ENCODE results near the gene IPPK. TPM values are rescaled to one million over a fixed set of nuclear protein-coding genes. Genes with fewer than 3 reads are reported as not detected.
"Not testable (repeated sequence)": the region's sequence is repeated elsewhere in the genome, so short reads cannot be mapped to it uniquely, and the experiment has no call there.

Gene IPPK
- polyA plus RNA-seq, 3 donors = 10.3 to 15.5 (median 10.5) TPM

DNA sequence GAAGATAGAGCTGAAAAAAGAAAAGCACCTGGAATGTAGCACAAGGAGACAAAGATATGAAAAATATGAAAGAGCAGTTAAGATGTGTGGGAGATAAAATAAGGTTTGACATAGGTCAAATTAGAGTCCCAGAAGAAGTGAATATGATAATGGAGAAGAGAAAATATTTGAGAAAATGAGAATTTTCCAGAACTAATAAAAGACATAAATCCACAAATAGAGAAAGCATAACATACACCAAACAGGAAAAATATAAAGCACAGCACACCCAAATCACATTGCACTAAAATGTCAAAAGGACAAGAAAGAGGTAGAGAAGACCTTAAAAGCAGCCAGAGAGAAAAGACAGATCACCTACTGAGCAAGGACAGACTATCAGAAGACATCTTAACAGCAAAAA is 43.4 kb downstream of the IPPK start:
- DNase-seq (ENCODE audit: extremely low read depth in 1 of 11, low read depth in 9 of 11, low spot score in 4 of 11) = no peak

DNA sequence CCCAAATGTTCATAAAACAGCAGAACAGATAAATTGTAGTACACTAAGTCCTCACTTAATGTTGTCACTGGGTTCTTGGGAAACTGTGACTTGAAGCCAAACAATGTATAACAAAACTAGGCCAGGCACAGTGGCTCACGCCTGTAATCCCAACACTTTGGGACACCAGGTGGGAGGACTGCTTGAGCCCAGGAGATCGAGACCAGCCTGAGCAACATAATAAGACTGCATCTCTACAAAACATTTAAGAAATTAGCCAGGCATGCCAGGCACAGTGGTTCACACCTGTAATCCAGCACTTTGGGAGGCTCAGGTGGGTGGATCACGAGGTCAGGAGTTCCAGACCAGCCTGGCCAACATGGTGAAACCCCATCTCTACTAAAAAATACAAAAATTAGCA is 46.0 kb downstream of the IPPK start:
- DNase-seq (ENCODE audit: extremely low read depth in 1 of 11, low read depth in 9 of 11, low spot score in 4 of 11) = not testable (repeated sequence)

DNA sequence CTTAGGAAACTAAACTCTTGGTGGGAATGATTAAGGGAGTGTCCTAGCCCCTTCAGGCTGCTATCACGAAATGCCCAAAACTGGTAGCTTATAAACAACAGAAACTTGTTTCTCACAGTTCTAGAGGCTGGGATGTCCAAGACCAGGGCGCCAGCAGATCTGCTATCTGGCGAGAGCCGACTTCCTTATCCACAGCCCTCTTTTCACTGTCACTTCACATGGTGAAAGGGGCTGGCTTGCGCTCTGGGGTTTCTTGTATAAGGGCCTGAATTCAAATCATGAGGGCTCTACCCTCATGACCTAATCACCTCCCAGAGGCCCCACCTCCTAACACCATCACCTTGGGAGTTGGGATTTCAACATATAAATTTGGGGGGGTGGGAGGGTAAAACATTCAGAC is 49.1 kb downstream of the IPPK start:
- no peak for DNase-seq (ENCODE audit: extremely low read depth in 1 of 11, low read depth in 9 of 11, low spot score in 4 of 11)

DNA sequence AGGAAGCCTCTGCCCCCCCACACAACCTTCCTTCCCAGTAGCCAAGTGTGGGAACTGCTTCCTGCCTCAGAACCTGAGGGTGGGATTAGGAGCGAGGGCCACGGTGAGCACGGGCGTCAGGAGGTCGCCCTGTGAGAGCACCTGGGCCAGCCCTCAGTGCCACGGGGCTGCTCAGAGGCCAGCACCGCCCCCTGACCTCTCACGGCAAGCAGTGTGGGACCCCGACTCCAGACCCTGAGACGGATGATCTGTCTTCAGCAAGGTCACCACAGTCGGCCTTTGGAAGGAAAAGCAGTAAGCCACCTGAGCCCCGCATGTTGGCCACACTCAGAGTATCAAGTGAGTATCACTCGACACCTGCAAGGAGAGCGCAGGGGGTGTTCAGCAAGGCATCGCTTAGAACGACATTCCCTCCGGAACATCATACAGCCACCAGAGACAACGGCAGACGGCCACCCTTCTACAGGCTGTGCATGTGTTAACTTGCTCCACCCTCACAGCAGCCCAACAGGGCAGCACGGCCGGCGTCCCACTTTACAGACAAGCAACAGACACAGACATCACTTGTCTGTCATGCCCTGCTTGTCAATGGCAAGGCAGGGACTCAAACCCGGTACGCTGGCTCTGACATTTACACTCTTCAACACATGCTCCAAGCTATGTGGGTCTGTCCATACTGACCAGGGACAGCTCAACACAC is 50.2 kb downstream of the IPPK start:
- DNase-seq (ENCODE audit: extremely low read depth in 1 of 11, low read depth in 9 of 11, low spot score in 4 of 11) = no peak

DNA sequence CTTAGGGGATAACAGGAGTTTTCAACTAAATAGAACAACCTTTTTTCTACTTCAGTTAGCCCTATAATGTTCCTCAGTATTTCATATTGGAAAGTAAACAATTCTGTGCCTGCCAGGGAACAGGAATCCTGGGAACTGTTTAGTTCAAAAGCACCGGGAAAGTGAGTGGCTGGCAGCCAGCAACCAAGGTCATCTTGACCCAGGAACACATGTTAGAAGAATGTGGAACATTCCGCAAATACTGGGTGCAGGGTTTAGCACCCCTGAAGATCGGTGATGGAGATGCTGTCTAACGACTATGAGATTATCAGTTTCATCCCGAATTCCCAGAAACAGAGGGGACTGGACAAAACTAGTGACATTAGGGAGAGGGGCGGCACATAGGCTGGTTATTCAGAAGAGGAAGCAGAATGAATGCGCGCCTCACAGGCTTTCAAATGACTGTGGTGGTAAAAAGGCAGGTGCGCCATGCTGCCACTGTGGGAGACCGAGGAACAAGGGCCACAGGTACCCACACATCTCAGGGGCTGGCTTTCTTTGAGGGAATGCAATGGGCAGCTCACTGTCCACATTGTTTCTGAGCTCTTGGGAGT is 51.2 kb downstream of the IPPK start:
- no peak for DNase-seq (ENCODE audit: extremely low read depth in 1 of 11, low read depth in 9 of 11, low spot score in 4 of 11)

DNA sequence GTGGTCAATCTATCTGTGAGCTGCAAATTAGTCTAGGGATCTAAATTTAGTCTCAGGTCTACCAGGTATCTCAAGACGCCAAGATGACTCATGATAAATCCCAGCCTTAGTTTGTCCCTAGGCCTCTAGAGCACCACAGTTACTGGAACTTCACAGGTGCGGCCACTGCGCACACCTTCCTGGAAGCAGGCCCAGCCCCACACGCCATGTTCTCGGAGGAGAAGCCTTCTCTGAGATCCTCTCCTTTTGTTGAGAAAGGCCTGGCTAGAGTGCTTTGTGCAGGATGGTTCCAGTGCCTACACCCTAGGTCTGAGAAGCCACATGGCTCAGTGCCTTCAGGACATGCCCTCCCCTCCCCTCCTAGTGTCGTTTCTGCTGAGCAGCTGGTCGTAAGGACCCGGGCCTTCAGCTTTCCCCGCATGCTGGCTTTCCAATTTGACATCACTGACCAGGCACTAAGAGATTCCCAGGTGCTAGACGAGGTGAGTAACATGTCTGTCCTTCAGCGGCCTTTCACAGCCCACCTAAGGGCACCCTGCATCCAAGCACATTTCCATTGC is 51.9 kb downstream of the IPPK start:
- DNase-seq (ENCODE audit: extremely low read depth in 1 of 11, low read depth in 9 of 11, low spot score in 4 of 11) = no peak

DNA sequence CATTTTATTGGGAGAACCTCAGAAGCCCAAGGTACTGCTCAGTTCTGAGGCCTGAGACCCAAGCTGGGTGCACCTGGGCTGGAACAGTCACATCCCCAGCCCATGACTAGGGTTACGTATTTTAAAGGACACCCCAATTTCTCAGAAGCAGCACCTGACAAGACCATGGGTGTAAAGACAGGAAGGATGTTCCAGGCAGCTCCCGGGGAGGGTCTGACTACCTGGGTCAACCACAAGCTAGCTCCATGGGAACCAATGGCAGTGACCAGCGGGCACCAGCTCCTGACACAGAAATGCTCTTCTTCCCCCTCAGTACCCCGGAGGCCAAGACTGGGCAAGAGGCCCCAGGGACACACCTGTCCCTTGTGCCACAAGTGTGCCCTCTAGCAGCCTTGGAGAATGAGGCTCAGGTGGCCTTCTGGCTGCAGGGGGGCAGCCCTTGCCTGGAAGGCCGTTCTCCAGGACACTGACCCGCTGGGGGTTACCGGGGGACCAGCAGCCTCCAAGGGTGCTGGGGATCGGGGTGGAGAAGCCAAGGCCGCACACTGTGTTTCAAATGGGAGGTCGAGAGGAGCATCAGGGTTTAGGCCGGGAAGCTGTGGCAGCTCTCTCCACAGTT is 52.6 kb downstream of the IPPK start:
- DNase-seq (ENCODE audit: extremely low read depth in 1 of 11, low read depth in 9 of 11, low spot score in 4 of 11) = no peak

DNA sequence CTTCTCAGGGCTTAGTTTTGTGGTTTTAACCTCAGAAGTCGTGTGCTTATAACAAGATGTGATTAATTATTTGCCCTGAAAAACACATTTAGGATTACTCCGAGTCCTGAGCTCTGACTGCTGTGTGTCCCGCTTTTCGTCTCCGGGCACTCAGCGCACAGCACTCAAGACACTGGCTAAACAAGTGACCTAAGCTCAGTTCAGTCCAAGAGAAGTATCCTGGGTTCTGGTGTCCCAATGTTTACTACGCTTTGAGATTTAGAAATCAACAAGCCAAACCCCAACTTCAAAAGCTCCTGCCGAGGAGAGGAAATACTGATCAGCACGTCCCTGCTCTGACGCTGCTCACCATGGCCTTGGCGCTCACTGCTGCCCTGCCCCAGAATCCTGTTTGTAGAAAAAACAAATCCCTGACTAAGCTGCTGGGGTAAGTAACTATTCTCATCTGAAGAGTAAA is 53.2 kb downstream of the IPPK start:
- DNase-seq (ENCODE audit: extremely low read depth in 1 of 11, low read depth in 9 of 11, low spot score in 4 of 11) = no peak

DNA sequence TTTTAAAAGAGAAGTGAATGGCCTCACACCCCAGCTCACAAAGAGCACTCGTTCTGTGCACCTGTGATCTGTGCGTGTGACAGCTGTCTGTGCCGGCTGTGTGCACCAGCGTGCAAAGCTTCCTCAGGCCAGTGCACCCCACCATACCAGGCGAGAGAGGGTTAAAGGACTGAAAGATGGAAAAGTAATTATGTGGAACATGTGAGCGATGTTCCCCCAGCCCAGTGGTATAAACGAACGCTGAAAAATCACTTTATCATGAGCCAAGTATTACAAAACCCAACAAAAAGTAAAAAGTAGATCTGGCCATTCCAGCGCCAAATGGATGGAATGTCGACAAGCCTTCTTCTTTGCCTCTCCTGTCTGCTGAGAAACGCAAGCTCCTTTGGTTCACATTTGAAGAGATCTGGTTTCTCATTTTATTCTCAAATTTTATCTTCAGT is 53.7 kb downstream of the IPPK start:
- DNase-seq (ENCODE audit: extremely low read depth in 1 of 11, low read depth in 9 of 11, low spot score in 4 of 11) = no peak

DNA sequence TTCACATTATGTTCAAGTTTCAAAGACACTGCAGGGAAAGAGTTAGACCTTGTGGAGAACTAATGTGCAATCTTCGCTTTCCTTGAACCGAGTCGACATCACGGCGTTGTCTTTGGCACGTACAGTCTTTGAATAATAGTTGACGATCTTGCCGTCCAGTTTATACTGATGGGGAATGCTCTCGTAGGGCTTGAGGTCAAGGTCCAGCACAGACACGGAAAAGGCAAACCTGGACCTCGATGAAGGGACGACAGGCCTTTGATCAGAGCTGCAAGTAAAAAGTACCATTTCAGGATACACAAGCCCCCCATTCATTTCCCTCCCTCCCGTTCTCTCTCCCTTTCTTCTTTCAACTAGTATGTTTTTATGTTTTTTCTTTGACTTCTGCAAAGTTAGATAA is 54.1 kb downstream of the IPPK start:
- DNase-seq (ENCODE audit: extremely low read depth in 1 of 11, low read depth in 9 of 11, low spot score in 4 of 11) = no peak

DNA sequence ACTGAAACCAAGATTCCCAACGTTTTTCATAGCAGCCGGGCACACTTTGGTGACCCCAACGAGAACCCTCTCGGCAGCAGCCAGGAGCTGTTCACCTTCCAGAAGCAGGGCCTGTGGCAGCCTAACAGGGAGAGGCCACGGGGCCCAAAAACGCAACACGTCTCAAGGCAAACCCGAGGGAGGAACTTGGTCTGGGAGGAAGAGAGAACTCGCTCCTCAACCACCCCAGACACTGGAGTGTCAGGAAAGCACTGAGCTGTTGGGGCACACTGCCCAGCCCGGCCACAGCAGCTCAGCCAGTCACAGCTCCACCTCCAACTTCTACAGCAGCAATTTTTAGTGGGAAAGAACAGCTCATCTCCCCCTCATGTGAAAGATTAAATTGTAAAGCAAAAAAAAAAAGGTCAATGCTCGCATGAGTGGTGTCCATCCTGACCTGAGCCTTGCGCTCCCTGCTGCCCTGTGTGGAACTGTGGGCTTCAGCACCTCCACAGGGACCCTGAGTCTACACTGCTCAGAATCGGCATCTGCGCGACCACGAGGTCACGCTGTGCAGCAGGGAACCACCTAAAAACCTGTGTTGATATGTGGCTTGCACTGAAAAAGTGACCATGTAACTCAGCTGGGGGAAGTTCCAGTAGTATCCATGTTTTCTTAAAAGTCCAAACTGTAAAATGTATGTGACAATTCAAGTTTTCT is 55.0 kb downstream of the IPPK start:
- no peak for DNase-seq (ENCODE audit: extremely low read depth in 1 of 11, low read depth in 9 of 11, low spot score in 4 of 11)

DNA sequence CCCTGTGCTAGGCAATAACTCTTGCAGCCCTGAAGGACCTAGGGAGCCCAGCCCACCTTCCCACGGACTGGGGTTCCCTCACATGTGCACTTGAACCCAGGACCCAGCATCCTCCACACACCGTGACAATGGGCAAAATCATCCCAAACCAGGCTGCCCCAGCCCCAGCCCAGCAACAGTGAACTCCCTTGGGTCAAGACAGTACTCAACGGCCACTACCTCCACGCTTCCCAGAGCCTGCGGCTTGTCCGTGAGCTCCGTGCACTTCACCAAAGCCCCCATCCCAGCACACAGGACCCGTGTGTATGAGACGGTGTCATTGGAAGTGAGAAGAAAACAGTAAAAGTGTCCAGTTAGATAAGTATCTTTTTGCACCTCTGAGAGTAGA is 55.8 kb downstream of the IPPK start:
- DNase-seq (ENCODE audit: extremely low read depth in 1 of 11, low read depth in 9 of 11, low spot score in 4 of 11) = no peak

DNA sequence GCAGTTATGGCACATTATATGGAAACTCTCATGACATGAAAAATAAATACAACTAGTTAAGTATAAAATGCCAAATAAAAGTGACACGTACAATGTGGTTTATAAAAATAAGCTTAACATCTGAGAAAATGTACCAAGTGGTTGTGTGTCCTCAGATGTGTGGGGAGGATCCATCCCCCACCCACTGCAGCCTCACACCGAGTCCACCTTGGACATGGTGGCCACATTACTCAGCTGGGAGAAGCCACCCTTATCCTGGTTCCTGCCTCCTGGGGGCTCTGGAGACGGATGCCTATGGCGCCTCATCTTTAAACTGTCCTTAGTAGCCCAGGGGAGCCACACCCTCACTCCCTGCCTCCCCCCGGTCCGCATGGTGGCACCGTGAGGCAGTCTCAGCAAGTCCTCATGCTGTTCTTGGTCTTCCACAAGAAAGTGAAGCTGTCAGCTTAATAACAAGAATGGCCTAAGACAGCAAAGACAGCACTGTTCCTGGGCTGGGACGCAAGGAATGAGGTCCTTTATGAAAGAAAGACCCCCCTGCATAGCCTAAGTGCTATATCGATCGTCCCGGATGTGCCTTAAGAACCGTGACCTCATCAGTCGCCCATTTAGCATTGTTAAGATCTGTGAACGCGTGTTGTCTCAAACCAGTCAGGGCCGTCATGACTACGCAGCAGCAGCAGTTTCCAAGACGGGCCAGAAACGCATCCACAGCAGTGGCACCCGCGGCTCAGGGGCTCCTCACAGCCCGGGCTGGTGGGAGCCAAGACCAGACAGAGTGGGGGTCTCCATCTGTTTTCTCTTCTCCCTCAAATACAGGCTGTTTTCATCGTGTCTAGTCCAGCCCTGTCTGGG is 56.4 kb downstream of the IPPK start:
- DNase-seq (ENCODE audit: extremely low read depth in 1 of 11, low read depth in 9 of 11, low spot score in 4 of 11) = no peak

DNA sequence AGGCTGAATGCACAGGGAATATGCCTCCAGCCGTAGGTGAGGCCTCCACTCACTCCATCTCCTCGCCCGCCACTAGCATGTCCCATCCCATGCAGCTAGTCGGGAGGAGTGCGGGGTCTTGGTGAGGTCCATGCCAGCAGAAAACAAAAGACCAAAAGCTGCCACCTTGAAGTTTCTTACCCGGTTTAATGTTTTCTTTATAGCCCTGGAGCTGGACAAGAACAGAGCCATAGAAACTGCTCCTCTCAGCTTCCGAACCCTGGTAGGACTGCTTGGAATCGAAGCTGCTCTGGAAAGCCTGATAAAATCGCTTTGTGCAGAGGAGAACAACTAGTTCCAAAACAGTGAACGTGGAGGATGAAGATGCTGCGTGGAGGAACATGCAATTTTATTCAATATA is 57.1 kb downstream of the IPPK start:
- DNase-seq (ENCODE audit: extremely low read depth in 1 of 11, low read depth in 9 of 11, low spot score in 4 of 11) = no peak

DNA sequence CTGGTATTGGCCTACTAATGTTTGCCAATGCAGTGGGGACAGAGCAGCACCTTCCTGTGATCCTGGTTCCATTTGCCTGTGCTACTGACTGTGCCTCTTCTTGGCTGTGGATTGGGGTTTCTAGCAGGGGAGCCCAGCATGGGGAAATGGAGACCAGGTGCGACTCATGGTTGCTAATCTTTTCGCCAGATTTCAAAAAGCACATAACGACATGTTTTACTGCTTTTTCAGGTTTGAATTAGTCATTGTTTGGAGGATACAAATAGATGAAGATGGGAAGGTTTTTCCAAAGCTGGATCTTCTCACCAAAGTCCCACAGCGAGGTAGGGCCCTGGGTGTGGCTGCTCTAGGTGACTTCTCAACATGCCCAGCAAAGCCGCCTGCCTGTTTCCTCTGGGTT is 57.6 kb downstream of the IPPK start:
- DNase-seq (ENCODE audit: extremely low read depth in 1 of 11, low read depth in 9 of 11, low spot score in 4 of 11) = no peak

DNA sequence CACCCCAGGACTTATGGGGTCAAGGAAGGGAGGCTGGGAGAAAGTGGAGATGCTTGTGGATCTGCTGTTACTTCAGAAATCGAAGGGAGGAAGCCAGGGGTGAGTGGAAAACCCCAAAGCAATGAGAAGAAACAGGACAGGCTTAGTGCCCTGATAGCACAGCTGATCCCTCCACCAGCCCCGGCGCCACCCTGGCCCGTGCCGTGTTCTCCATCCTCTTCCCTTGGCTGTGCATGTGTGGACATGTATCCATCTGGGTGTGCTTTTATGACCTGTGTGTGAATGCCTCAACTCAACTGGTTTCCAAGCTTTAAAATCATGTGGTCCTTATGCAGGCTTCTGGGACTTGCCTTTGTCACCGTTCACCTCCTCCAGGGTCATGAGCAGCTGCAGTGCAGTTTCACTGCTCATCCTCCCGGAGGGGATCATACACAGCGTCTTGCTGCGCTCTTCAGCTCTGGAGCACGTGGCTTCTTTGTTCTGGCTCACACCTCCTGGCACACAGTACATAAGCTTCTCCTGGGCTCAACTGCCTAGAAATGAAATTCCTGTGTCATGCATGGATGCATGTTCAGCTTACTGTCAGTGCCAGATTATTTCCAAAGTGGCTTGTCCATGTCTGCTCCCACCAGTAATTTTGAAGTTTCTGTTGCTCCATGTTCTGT is 58.2 kb downstream of the IPPK start:
- no peak for DNase-seq (ENCODE audit: extremely low read depth in 1 of 11, low read depth in 9 of 11, low spot score in 4 of 11)

DNA sequence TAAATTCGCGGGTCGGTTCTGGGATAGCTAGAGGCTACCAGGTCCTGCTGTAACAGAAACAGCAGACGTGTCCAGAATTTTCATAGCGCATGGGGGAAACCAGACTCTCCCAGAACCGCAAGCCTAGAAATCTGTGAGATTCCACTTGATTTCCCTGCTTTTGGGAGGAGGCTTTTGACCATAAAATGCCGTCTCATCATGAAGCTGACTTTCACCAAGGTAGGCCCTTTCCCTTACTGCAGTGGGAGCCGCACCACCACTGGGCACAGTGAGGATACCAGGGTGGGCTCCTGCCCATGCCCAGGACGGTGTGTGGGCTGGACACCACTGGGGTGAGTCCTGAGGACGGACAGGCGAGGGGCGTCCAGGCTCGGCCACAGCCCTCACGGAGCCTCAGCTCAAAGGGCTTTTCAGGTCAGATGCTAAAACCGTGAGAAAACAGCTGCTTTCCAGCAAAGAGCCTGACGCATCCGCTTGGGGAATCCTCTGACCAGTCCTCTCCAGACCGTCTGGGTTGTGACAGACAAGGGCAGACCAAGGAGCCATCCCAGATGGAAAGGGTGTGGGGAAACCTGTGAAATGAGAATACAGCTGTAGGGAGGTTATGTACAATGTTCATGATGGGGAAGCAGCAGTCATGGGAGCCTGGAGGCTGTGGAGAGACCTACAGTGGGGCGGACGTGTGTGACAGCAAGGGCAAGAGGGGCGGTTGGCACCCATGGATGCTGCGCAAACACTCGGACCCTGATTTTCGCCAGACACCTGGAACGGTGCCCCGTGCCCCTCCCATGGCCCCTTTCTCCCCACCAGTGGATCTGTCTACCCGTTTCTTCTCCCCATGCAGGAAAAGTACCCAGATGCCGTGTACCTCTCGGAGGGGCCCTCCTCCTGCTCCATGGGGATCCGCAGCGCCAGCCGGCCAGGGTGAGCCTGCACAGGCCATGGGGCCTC is 59.2 kb downstream of the IPPK start:
- DNase-seq (ENCODE audit: extremely low read depth in 1 of 11, low read depth in 9 of 11, low spot score in 4 of 11) = no peak

Data from renal cortex interstitium (tissue), 11 donors.